HFF-Myc (cell line): ENCODE measurements around the gene SEC24C.

Source experiments
- DNase-seq: peaks from one replicate; pipeline ENCODE4 v3.0.0-alpha.2; 2011; ENCODE audit warnings: low read depth; ENCODE audit errors: extremely low read depth
- H3K4me3 ChIP-seq: replicated peaks from 2 replicates; pipeline ENCODE4 v1.5.1; 2011; ENCODE audit warnings: low read depth, mild to moderate bottlenecking, control low read depth, low read length
- TF ChIP-seq, protein P1 (sequence below): IDR thresholded peaks from 2 replicates; pipeline ENCODE4 v1.5.1; 2012; ENCODE audit warnings: mild to moderate bottlenecking, low read depth, low read length, control low read depth; ENCODE audit errors: missing control alignments

The SEC24C gene

DNA sequence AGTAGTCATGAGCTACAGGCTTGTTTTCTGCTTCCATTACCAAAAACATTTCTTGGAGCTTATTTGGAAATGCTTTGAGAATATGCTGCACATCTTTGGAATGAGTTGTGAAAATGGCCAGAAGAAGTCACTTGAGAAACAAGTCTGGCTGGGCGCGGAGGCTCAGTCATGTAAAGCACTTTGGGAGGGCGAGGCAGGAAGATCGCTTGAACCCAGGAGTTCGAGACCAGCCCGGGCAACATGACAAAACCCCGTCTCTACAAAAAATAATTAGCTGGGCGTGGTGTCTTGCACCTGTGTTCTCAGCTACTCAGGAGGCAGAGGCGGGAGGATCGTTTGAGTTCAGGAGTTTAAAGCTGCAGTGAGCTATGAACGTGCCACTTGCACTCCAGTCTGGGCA is 36.8 kb downstream of the SEC24C start:
- H3K4me3 ChIP-seq = peak overlapping the region; percentile 90
- DNase-seq = no peak
- TF ChIP-seq, protein P1, sequence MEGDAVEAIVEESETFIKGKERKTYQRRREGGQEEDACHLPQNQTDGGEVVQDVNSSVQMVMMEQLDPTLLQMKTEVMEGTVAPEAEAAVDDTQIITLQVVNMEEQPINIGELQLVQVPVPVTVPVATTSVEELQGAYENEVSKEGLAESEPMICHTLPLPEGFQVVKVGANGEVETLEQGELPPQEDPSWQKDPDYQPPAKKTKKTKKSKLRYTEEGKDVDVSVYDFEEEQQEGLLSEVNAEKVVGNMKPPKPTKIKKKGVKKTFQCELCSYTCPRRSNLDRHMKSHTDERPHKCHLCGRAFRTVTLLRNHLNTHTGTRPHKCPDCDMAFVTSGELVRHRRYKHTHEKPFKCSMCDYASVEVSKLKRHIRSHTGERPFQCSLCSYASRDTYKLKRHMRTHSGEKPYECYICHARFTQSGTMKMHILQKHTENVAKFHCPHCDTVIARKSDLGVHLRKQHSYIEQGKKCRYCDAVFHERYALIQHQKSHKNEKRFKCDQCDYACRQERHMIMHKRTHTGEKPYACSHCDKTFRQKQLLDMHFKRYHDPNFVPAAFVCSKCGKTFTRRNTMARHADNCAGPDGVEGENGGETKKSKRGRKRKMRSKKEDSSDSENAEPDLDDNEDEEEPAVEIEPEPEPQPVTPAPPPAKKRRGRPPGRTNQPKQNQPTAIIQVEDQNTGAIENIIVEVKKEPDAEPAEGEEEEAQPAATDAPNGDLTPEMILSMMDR = no peak

DNA sequence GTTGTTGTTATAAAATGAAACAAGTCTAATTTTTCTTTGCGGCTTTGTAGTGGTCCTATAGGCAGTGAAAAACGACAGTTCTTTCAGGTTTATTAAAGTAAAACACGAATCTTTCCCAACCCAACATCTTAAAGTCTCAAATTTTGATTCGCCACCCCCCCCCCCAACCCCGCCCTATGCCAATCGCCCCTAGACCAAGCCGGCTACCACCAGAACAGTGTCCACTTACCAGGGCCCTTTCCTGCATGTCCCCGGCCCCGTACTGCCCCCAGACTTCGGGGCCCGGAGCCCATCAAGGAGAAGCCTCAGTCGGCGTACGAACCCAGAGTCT is 37.3 kb downstream of the SEC24C start:
- peak overlapping the region; percentile 90 for H3K4me3 ChIP-seq
- TF ChIP-seq, protein P1 = no peak
- no peak for DNase-seq

DNA sequence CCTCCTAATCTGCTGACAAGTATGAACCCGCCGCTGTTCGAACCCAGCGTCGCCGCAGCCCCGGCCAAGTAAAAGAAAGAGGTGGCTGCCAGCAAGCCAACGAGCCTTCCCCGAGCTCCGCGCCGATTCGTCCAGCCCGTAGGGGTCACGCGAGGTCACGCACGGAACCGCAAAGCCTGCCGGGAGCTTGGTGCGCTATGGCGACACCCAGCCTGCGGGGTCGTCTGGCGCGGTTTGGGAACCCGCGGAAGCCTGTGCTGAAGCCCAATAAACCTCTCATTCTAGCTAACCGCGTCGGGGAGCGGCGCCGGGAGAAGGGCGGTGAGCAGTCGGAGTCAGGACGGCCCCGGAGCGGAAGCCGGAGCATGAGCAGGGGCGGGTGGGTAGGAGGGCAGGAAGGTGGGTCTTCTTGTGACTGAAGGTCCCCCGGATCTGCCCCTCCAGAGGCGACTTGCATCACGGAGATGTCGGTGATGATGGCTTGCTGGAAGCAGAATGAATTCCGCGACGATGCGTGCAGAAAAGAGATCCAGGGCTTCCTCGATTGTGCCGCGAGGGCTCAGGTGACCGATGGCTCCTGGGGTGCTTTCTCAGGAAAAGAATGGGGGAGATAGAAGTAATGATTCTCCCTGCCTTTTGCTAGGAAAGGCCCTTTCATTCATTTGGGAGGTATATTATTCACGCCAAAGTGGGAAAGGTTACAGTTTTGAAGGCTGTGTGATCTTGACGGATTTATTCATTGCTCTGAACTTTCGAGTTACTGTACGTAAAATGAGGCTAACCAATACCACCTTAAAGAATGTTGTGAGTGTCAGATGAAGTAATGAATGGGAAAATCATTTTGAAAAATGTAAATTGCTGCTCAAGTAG is 37.9 kb downstream of the SEC24C start, which contains the start of gene CHCHD1:
TSS of gene CHCHD1 (plus strand) at position 170 of the 870 bp plus-strand sequence. CDS start at position 198, 28 bp downstream.
- peak; percentile 69 for DNase-seq
- H3K4me3 ChIP-seq = peak within 1 kb of the TSS; percentile 90
- TF ChIP-seq, protein P1 = no peak

DNA sequence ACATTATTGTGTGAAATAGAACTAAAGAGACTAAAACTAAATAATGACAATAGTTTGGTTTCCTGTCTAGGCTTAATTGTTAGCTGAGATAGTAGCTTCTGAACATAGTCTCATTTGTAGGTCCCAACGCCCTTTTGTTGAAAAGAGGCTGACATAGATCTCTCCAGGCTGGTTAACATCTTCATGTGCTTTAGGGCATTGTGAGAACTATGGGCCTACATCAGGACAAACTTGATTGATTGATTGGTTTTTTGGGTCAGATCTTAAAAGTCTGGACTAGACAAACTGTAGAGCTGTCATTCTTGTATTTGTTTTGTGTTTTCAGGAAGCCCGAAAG is 38.5 kb downstream of the SEC24C start:
- TF ChIP-seq, protein P1 = no peak
- peak overlapping the region; percentile 90 for H3K4me3 ChIP-seq
- no peak for DNase-seq

DNA sequence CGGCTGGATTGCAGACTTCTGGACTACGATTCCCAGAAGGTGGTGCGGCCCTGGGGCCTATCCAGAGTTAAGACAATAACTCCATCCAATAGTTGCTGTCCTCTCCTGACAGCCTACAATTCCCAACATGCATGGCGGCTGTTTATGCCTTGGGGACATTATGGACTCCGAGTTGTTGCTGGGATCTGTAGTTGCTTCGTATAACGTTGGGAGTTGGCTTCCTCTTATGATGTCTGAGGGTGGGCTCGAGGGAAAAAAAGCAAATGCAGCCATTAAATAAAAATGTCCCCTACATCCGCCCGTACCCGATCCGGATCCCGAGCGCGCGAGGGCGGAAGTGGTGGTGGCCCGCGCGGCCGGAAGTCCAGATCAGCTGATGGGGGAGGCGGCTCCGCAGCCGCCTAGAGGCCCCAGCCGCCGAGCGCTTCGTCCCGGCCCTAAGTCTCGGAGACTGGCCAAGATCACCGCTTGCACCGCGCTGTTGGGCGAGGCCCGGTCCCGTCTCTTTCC is 41.1 kb downstream of the SEC24C start, which contains the start of gene ZSWIM8:
TSS of gene ZSWIM8 (plus strand) at position 396 of the 510 bp plus-strand sequence. CDS start 273 bp downstream, outside the sequence.
- TF ChIP-seq, protein P1 = no peak
- H3K4me3 ChIP-seq = peak within 1 kb of the TSS; percentile 80
- DNase-seq = peak; percentile 86

DNA sequence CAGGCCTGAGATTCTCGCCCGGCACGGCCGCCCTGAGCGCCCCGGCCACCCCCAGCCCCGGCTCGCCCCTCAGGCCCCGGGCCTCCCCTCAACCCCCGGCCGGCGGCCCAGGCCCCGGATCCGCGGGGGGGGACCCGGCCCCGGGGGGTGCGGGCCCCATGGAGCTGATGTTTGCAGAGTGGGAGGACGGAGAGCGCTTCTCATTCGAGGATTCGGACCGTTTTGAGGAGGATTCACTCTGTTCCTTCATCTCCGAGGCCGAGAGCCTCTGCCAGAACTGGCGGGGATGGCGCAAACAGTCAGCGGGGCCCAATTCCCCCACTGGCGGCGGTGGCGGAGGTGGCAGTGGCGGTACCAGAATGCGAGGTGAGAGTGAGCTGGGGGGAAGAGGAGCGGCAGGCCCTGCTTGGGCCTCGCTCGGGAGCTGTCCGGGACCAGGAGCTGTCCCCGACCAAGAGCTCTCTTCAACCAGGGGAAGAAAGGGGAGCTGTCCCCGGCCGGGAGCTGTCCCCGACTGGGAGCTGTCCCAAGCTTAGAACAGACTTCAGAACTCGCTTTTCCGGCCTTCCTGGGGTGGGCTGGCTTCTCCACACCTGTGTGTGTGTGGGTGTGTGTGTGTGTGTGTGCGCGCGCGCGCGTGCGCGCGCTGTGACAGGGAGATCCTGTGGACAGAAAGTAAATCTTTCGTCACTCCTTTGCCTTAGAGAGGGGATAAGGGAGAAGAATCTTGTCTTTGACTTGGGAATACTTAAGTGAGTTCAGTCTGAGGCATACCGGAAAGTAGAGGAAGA is 41.7 kb downstream of the SEC24C start:
- no peak for DNase-seq
- H3K4me3 ChIP-seq = peak overlapping the region; percentile 80
- TF ChIP-seq, protein P1 = no peak
